Right lobe of liver (tissue), 4 donors: ENCODE data around the gene MTCH1.

Source experiments
- CTCF ChIP-seq, 4 donors: fragments of 200-600 bp in 3 of 4; fragments of 450-650 bp in 1 of 4; IDR thresholded peaks; one replicate each; pipeline versions ENCODE4 v1.5.1 to v1.8.0; 2016 to 2022; ENCODE audit warnings: antibody characterized with exemption in 4 of 4, mild to moderate bottlenecking in 2 of 4
- POLR2A ChIP-seq: fragments of 450-650 bp; IDR thresholded peaks from one replicate; pipeline ENCODE4 v1.6.1; 2017; ENCODE audit warnings: antibody characterized with exemption, mild to moderate bottlenecking
- donor health status: DM: no; HTN: no; CAD: no.
- donor health status: DM: no; HTN: no; CAD: no.
- donor health status: DM: no; HTN: yes; CAD: no.

DNA sequence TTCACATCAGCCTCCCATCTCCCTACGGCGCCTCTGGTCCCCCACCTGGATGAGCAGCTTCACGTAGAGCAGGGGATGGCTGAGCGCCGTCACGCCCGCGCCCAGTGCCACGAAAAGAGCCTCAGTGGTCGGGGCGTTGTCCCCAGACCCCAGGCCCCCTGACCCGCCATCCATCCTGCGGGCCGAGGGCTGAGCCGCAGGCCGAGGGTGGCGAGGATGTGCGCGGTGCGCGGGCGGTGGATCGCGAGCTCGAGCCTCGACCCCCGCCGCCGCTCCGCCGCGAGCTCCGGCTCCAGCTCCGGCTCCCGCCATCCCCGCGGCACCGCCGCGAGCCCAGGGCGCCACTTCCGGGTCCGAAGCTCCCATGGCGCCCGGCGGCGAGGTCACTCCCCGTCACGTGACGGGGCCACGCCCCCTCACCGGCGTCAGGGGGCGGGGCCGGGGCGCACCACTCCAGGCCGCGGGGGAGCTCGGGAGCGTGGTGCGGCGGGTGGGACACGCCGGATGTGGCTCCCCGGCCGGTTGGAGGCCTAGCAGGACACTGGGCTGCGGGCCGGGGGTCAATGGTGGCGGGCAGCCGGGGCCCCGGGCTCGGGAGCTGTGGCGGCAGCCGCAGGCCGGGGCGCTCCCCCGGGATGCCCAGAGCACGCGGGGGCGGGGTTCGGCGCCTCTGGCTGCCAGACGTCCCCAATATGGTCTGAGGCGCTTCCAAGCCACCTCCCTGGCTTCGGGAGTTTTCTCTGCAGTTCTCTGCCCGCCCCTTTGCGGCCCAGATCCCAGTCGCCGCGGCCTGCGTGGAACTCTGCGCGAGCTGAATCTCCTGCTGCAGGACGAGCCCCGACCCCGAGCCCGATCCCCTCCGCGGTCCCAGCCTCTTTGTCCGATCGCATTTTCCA, at the start of gene MTCH1:
- no peak for TF ChIP-seq CTCF (IDR thresholded peaks at IDR 0.05)
- peak; percentile 97 for TF ChIP-seq POLR2A
